22Rv1 (cell line): Measurements from ENCODE around the gene TCF4.

Experiments
- CTCF ChIP-seq: fragments of 450-650 bp; IDR thresholded peaks from 2 replicates; pipeline ENCODE4 v1.5.1; 2017; ENCODE audit warnings: mild to moderate bottlenecking
- ZFX ChIP-seq: fragments of 450-650 bp; IDR thresholded peaks from 2 replicates; pipeline ENCODE4 v1.6.1; 2017; ENCODE audit warnings: antibody characterized with exemption, borderline replicate concordance

GRCh38 chr18:55372209-55372608, 215.8 kb downstream of the TCF4 start:
- no peak for TF ChIP-seq CTCF
- TF ChIP-seq ZFX = no peak
